ENCODE results near the gene ST3GAL5. TPM values are rescaled to one million over a fixed set of nuclear protein-coding genes. Genes with fewer than 3 reads are reported as not detected.

The ST3GAL5 gene
- total RNA-seq, 1 donor, result 17.4 TPM

DNA sequence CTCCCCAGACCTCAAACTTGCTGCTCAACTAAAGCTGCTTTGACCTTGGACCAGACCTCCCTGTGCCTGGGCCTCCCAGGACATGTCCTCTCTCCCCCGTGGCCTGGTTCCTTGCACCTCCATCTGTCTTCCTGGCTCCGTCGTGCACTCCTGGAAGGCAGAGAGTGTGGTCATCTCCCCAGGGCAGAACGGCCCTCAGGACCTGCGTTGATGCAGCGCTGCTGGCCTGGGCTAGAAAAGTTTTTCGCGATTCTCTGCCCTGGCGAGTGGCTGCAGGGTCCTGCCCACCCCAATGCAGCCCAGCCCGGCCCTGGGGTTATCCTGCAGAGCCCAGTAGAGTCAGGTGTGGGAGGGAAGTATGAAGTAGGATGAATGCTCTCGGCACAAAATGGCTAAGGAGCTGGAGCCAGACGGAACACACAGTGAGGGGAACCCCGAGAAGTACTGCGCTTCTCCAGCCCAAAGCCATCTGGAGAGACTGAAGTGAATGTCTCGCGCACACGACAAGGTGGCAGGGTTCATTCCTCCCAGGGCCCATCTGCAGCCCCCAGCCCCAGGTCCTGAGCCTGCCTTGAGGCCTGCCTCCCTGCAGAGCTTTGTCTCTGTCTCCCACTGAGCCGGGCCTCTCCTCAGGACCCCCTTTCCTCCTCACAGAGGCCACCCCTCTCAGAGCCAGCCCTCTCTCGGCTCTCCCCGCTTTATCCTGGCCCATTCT is 93.3 kb downstream of the ST3GAL5 start:
- Histone ChIP-seq H3K4me2 (ENCODE audit: insufficient read depth, low read length) (no peak overlapping the region), H3K27me3 (ENCODE audit: insufficient read depth, low read length) (no peaks in the 10 kb centered on the region), H3K36me3 (ENCODE audit: insufficient read depth, low read length) (no peaks in the 10 kb centered on the region), H3K4me3 (ENCODE audit: insufficient read depth, low read length) (no peak overlapping the region), H3K27ac (ENCODE audit: low read depth, low read length) (no peak overlapping the region), H2AFZ (ENCODE audit: low read length) (no peak overlapping the region), H3K79me2 (ENCODE audit: insufficient read depth, low read length) (no peaks in the 10 kb centered on the region), H4K20me1 (ENCODE audit: insufficient read depth, low read length) (no peaks in the 10 kb centered on the region), H3K9me3 (ENCODE audit: low read depth, low read length) (no peaks in the 10 kb centered on the region), H3K4me1 (ENCODE audit: insufficient read depth, low read length) (peaks cover 26% of the 10 kb centered on the region)
- TF ChIP-seq CTCF (IDR thresholded peaks at IDR 0.05; ENCODE audit: extremely low read depth, low read depth, low read length), result no peak
- no peak for DNase-seq (ENCODE audit: insufficient read length, low spot score, missing footprints)

- H3K27me3 ChIP-seq (ENCODE audit: insufficient read depth, low read length), result no peaks in the 10 kb centered on the region
- no peaks in the 10 kb centered on the region for H3K36me3 ChIP-seq (ENCODE audit: insufficient read depth, low read length)
- no peak overlapping the region for H3K27ac ChIP-seq (ENCODE audit: low read depth, low read length)
- H2AFZ ChIP-seq (ENCODE audit: low read length), result no peak overlapping the region
- H3K79me2 ChIP-seq (ENCODE audit: insufficient read depth, low read length), result no peaks in the 10 kb centered on the region
- H3K4me2 ChIP-seq (ENCODE audit: insufficient read depth, low read length), result no peak overlapping the region
- no peaks in the 10 kb centered on the region for H3K9me3 ChIP-seq (ENCODE audit: low read depth, low read length)
- no peak for DNase-seq (ENCODE audit: insufficient read length, low spot score, missing footprints)
- no peaks in the 10 kb centered on the region for H4K20me1 ChIP-seq (ENCODE audit: insufficient read depth, low read length)
- H3K4me1 ChIP-seq (ENCODE audit: insufficient read depth, low read length), result peaks cover 26% of the 10 kb centered on the region
- no peak overlapping the region for H3K4me3 ChIP-seq (ENCODE audit: insufficient read depth, low read length)
- TF ChIP-seq CTCF (IDR thresholded peaks at IDR 0.05; ENCODE audit: extremely low read depth, low read depth, low read length), result no peak
These were observed 94.2 kb downstream of the ST3GAL5 start for GRCh38 chr2:85794491-85795121.

GRCh38 chr2:85794038-85794441 is 94.8 kb downstream of the ST3GAL5 start:
- peaks cover 26% of the 10 kb centered on the region for H3K4me1 ChIP-seq (ENCODE audit: insufficient read depth, low read length)
- H3K9me3 ChIP-seq (ENCODE audit: low read depth, low read length), result no peaks in the 10 kb centered on the region
- no peaks in the 10 kb centered on the region for H3K36me3 ChIP-seq (ENCODE audit: insufficient read depth, low read length)
- no peak overlapping the region for H3K4me3 ChIP-seq (ENCODE audit: insufficient read depth, low read length)
- H3K27ac ChIP-seq (ENCODE audit: low read depth, low read length), result no peak overlapping the region
- no peak overlapping the region for H3K4me2 ChIP-seq (ENCODE audit: insufficient read depth, low read length)
- no peak overlapping the region for H2AFZ ChIP-seq (ENCODE audit: low read length)
- H4K20me1 ChIP-seq (ENCODE audit: insufficient read depth, low read length), result no peaks in the 10 kb centered on the region
- DNase-seq (ENCODE audit: insufficient read length, low spot score, missing footprints), result no peak
- no peak for TF ChIP-seq CTCF (IDR thresholded peaks at IDR 0.05; ENCODE audit: extremely low read depth, low read depth, low read length)
- H3K27me3 ChIP-seq (ENCODE audit: insufficient read depth, low read length), result no peaks in the 10 kb centered on the region
- no peaks in the 10 kb centered on the region for H3K79me2 ChIP-seq (ENCODE audit: insufficient read depth, low read length)

DNA sequence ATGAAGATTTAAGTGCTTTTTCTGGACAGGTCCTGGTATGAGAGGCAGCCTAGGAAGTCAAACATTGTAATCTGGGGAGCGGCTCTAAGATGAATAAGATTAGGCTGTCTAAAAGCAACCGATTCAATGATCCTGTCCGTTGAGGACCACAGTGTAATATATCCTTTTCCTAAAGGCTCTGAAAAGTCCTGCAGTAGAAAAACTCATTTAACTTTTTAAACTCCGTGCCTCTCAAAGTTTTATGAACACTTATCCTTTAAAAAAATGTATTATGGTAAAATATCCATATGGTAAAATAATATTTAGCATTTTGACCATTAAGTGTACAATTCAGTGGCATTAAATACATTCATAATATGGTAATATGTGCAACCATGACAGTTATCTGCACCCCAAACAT is 95.2 kb downstream of the ST3GAL5 start:
- H3K4me1 ChIP-seq (ENCODE audit: insufficient read depth, low read length), result peaks cover 28% of the 10 kb centered on the region
- H3K4me2 ChIP-seq (ENCODE audit: insufficient read depth, low read length), result no peak overlapping the region
- H3K9me3 ChIP-seq (ENCODE audit: low read depth, low read length), result no peaks in the 10 kb centered on the region
- H4K20me1 ChIP-seq (ENCODE audit: insufficient read depth, low read length), result peaks cover 3% of the 10 kb centered on the region
- H3K27me3 ChIP-seq (ENCODE audit: insufficient read depth, low read length), result no peaks in the 10 kb centered on the region
- H3K36me3 ChIP-seq (ENCODE audit: insufficient read depth, low read length), result no peaks in the 10 kb centered on the region
- no peaks in the 10 kb centered on the region for H3K79me2 ChIP-seq (ENCODE audit: insufficient read depth, low read length)
- no peak overlapping the region for H3K27ac ChIP-seq (ENCODE audit: low read depth, low read length)
- TF ChIP-seq CTCF (IDR thresholded peaks at IDR 0.05; ENCODE audit: extremely low read depth, low read depth, low read length), result no peak
- no peak for DNase-seq (ENCODE audit: insufficient read length, low spot score, missing footprints)
- no peak overlapping the region for H2AFZ ChIP-seq (ENCODE audit: low read length)
- no peak overlapping the region for H3K4me3 ChIP-seq (ENCODE audit: insufficient read depth, low read length)
